ENCODE results near the gene SLC38A11.
"Not testable (repeated sequence)": the region's sequence is repeated elsewhere in the genome, so short reads cannot be mapped to it uniquely, and the experiment has no call there.

SLC38A11 gene

GRCh38 chr2:164954954-164955701 is at the start of gene SLC38A11:
TSS of gene SLC38A11 (minus strand) at chr2:164955525. CDS start at chr2:164955247, 278 bp downstream.
- no peak for DNase-seq (ENCODE audit: low spot score)
- CTCF ChIA-PET, result interaction anchor here (0.6 to 0.8 kb wide), 2 partner anchors 274 to 854 kb away, joined by 4 to 5 read pairs; no protein-coding TSS in a partner anchor
- no peak within 1 kb of the TSS for H3K27ac ChIP-seq
- TF ChIP-seq CTCF (conservative IDR thresholded peaks at IDR 0.05; ENCODE audit: low read depth), result no peak
- POLR2A ChIA-PET (ENCODE audit: low non-redundant PET), result no interaction called here

GRCh38 chr2:165003443-165004130 is 48.3 kb upstream of the SLC38A11 start:
- no peak for TF ChIP-seq CTCF (conservative IDR thresholded peaks at IDR 0.05; ENCODE audit: low read depth)
- ChIA-PET POLR2A (ENCODE audit: low non-redundant PET) (no interaction called here), CTCF (no interaction called here)
- no peak for DNase-seq (ENCODE audit: low spot score)
- no peak overlapping the region for H3K27ac ChIP-seq

- ChIA-PET CTCF (interaction anchor here (0.6 kb wide), 1 partner anchor 201 kb away, joined by 3 read pairs; the partner anchor contains the start of gene SCN3A), POLR2A (ENCODE audit: low non-redundant PET) (interaction anchor here (0.5 kb wide), 1 partner anchor 131 kb away, joined by 7 read pairs; no protein-coding TSS in a partner anchor)
- H3K27ac ChIP-seq, result no peak overlapping the region
- DNase-seq (ENCODE audit: low spot score), result no peak
- no peak for TF ChIP-seq CTCF (conservative IDR thresholded peaks at IDR 0.05; ENCODE audit: low read depth)
These were observed 47.3 kb upstream of the SLC38A11 start for GRCh38 chr2:165002638-165003037.

GRCh38 chr2:164994664-164995299 is 39.5 kb upstream of the SLC38A11 start:
- CTCF ChIA-PET, result interaction anchor here (0.7 kb wide), 1 partner anchor 26 kb away, joined by 3 read pairs; no protein-coding TSS in a partner anchor

GRCh38 chr2:164993287-164994016 is 38.1 kb upstream of the SLC38A11 start:
- ChIA-PET CTCF (interaction anchor here (0.5 to 2.3 kb wide), 12 partner anchors 20 to 889 kb away, joined by 3 to 6 read pairs (median 4); partner anchors contain the start of gene SCN3A), POLR2A (ENCODE audit: low non-redundant PET) (no interaction called here)
- TF ChIP-seq CTCF (conservative IDR thresholded peaks at IDR 0.05; ENCODE audit: low read depth), result no peak
- H3K27ac ChIP-seq, result no peak overlapping the region
- DNase-seq (ENCODE audit: low spot score), result no peak

More at GRCh38 chr2:164994664-164995299, 39.5 kb upstream of the SLC38A11 start:
- POLR2A ChIA-PET (ENCODE audit: low non-redundant PET); H3K27ac ChIP-seq; DNase-seq (ENCODE audit: low spot score): not testable (repeated sequence)

GRCh38 chr2:164992818-164993217 is 37.5 kb upstream of the SLC38A11 start:
- no peak for DNase-seq (ENCODE audit: low spot score)
- CTCF ChIA-PET, result interaction anchor here (0.5 to 2.3 kb wide), 12 partner anchors 19 to 890 kb away, joined by 3 to 6 read pairs (median 4); partner anchors contain the start of gene SCN3A
- H3K27ac ChIP-seq, result no peak overlapping the region
- POLR2A ChIA-PET (ENCODE audit: low non-redundant PET), result no interaction called here
- TF ChIP-seq CTCF (conservative IDR thresholded peaks at IDR 0.05; ENCODE audit: low read depth), result peak; percentile 41

- POLR2A ChIA-PET (ENCODE audit: low non-redundant PET); DNase-seq (ENCODE audit: low spot score); H3K27ac ChIP-seq: not testable (repeated sequence)
- CTCF ChIA-PET, result interaction anchor here (0.5 to 2.3 kb wide), 3 partner anchors 19 to 419 kb away, joined by 4 to 6 read pairs (median 4); partner anchors contain the start of gene SCN3A
These were observed 36.7 kb upstream of the SLC38A11 start for GRCh38 chr2:164992093-164992454.

GRCh38 chr2:164991361-164992092 is 36.2 kb upstream of the SLC38A11 start:
- DNase-seq (ENCODE audit: low spot score); POLR2A ChIA-PET (ENCODE audit: low non-redundant PET): not testable (repeated sequence)

GRCh38 chr2:164990953-164991352 is 35.6 kb upstream of the SLC38A11 start:
- POLR2A ChIA-PET (ENCODE audit: low non-redundant PET); H3K27ac ChIP-seq; DNase-seq (ENCODE audit: low spot score): not testable (repeated sequence)
- CTCF ChIA-PET, result interaction anchor here (0.6 kb wide), 1 partner anchor 19 kb away, joined by 3 read pairs; no protein-coding TSS in a partner anchor

More at GRCh38 chr2:164991361-164992092, 36.2 kb upstream of the SLC38A11 start:
- H3K27ac ChIP-seq, result not testable (repeated sequence)
- CTCF ChIA-PET, result interaction anchor here (0.5 to 1.6 kb wide), 3 partner anchors 18 to 419 kb away, joined by 3 to 4 read pairs (median 4); no protein-coding TSS in a partner anchor
